Activated CD4-positive, alpha-beta memory T cell treated with anti-CD3 and anti-CD28 coated beads, Interleukin-2, amount 10 ng/mL, durations not matched to agents 7 days and 5 days (primary cell): ENCODE results near the gene CFAP73. TPM values are rescaled to one million over a fixed set of nuclear protein-coding genes. Genes with fewer than 3 reads are reported as not detected.

Source experiments
- CTCF ChIA-PET: fragments of 350-600 bp; sonication (Branson Sonifier 250); formaldehyde crosslinking; loops from one replicate; lab custom pipeline; 2021; ENCODE audit warnings: antibody characterized with exemption, inconsistent platforms; lab: Charles Lee
- POLR2A ChIA-PET: fragments of 350-600 bp; sonication (Branson Sonifier 250); formaldehyde crosslinking; loops from one replicate; lab custom pipeline; 2021; ENCODE audit warnings: antibody characterized with exemption; lab: Charles Lee
- DNase-seq: peaks from one replicate; pipeline ENCODE4 v3.0.0-alpha.2; 2020
- H3K27ac Mint-ChIP-seq: one replicate; pipeline ENCODE4 v1.8.0; 2021; ENCODE audit warnings: mild to moderate bottlenecking, mixed read lengths
- H3K27me3 Mint-ChIP-seq: one replicate; pipeline ENCODE4 v1.8.0; 2021; ENCODE audit warnings: mixed read lengths
- H3K36me3 Mint-ChIP-seq: one replicate; pipeline ENCODE4 v1.8.0; 2021; ENCODE audit warnings: low read depth, mixed read lengths
- H3K4me1 Mint-ChIP-seq: one replicate; pipeline ENCODE4 v1.8.0; 2021; ENCODE audit warnings: mixed read lengths
- H3K4me3 Mint-ChIP-seq: one replicate; pipeline ENCODE4 v1.8.0; 2021; ENCODE audit warnings: mild to moderate bottlenecking, mixed read lengths
- H3K9me3 Mint-ChIP-seq: one replicate; pipeline ENCODE4 v1.8.0; 2021; ENCODE audit warnings: mixed read lengths
- total RNA-seq, 2 experiments: library from RNA; stranded (reverse); gene quantifications; one replicate each; pipeline ENCODE4 v1.2.3, GENCODE V29; 2021

The CFAP73 gene
- total RNA-seq, 2 experiments from 2014 or later, result 0.23 to 0.28 TPM

GRCh38 chr12:113163030-113163360, 13.5 kb downstream of the CFAP73 start:
- Mint-ChIP-seq H3K36me3 (peaks cover 53% of the 10 kb centered on the region), H3K27ac (no peak overlapping the region), H3K4me1 (no peaks in the 10 kb centered on the region), H3K9me3 (no peaks in the 10 kb centered on the region), H3K27me3 (no peaks in the 10 kb centered on the region), H3K4me3 (no peak overlapping the region)
- no peak for DNase-seq
- CTCF ChIA-PET, result interaction anchor here (0.8 kb wide), 1 partner anchor 12 kb away, joined by 5 read pairs; no protein-coding TSS in a partner anchor
- POLR2A ChIA-PET, result no interaction called here

GRCh38 chr12:113164014-113164413, 14.5 kb downstream of the CFAP73 start:
- Mint-ChIP-seq H3K9me3 (no peaks in the 10 kb centered on the region), H3K27ac (no peak overlapping the region), H3K36me3 (peaks cover 53% of the 10 kb centered on the region), H3K4me1 (no peaks in the 10 kb centered on the region), H3K4me3 (no peak overlapping the region), H3K27me3 (no peaks in the 10 kb centered on the region)
- POLR2A ChIA-PET, result no interaction called here
- CTCF ChIA-PET, result no interaction called here
- DNase-seq, result no peak

- Mint-ChIP-seq H3K27me3 (no peaks in the 10 kb centered on the region), H3K36me3 (peaks cover 50% of the 10 kb centered on the region), H3K4me1 (no peaks in the 10 kb centered on the region), H3K27ac (no peak overlapping the region), H3K9me3 (no peaks in the 10 kb centered on the region), H3K4me3 (no peak overlapping the region)
- DNase-seq, result no peak
- POLR2A ChIA-PET, result interaction anchor here (1.1 kb wide), 1 partner anchor 43 kb away, joined by 3 read pairs; no protein-coding TSS in a partner anchor
- CTCF ChIA-PET, result interaction anchor here (1.1 to 1.2 kb wide), 2 partner anchors 8 to 11 kb away, joined by 4 to 6 read pairs; no protein-coding TSS in a partner anchor
Measured at GRCh38 chr12:113165521-113166450, 16.3 kb downstream of the CFAP73 start.

GRCh38 chr12:113167868-113168267, 18.3 kb downstream of the CFAP73 start:
- Mint-ChIP-seq H3K36me3 (peaks cover 54% of the 10 kb centered on the region), H3K9me3 (no peaks in the 10 kb centered on the region), H3K4me1 (no peaks in the 10 kb centered on the region), H3K27me3 (no peaks in the 10 kb centered on the region), H3K4me3 (no peak overlapping the region), H3K27ac (no peak overlapping the region)
- CTCF ChIA-PET, result no interaction called here
- DNase-seq, result no peak
- POLR2A ChIA-PET, result interaction anchor here (0.5 kb wide), 1 partner anchor 759 kb away, joined by 3 read pairs; no protein-coding TSS in a partner anchor

- Mint-ChIP-seq H3K9me3 (no peaks in the 10 kb centered on the region), H3K4me3 (no peak overlapping the region), H3K4me1 (peaks cover 2% of the 10 kb centered on the region), H3K27me3 (no peaks in the 10 kb centered on the region), H3K27ac (no peak overlapping the region), H3K36me3 (peaks cover 55% of the 10 kb centered on the region)
- CTCF ChIA-PET, result no interaction called here
- no peak for DNase-seq
- POLR2A ChIA-PET, result no interaction called here
Measured at GRCh38 chr12:113169697-113170096, 20.2 kb downstream of the CFAP73 start.

GRCh38 chr12:113170457-113170856, 20.9 kb downstream of the CFAP73 start:
- DNase-seq, result no peak
- Mint-ChIP-seq H3K9me3 (no peaks in the 10 kb centered on the region), H3K27ac (no peak overlapping the region), H3K4me3 (no peak overlapping the region), H3K36me3 (peaks cover 55% of the 10 kb centered on the region), H3K4me1 (peaks cover 2% of the 10 kb centered on the region), H3K27me3 (no peaks in the 10 kb centered on the region)
- ChIA-PET CTCF (interaction anchor here (1.0 to 4.6 kb wide), 4 partner anchors 10 to 121 kb away, joined by 3 to 46 read pairs (median 4); no protein-coding TSS in a partner anchor), POLR2A (no interaction called here)

GRCh38 chr12:113170926-113171325, 21.4 kb downstream of the CFAP73 start:
- H3K36me3 Mint-ChIP-seq, result peaks cover 54% of the 10 kb centered on the region
- no peaks in the 10 kb centered on the region for H3K9me3 Mint-ChIP-seq
- H3K4me3 Mint-ChIP-seq, result no peak overlapping the region
- ChIA-PET POLR2A (no interaction called here), CTCF (interaction anchor here (1.0 to 4.6 kb wide), 5 partner anchors 9 to 126 kb away, joined by 3 to 46 read pairs (median 4); no protein-coding TSS in a partner anchor)
- H3K27me3 Mint-ChIP-seq, result no peaks in the 10 kb centered on the region
- DNase-seq, result no peak
- H3K27ac Mint-ChIP-seq, result no peak overlapping the region
- peaks cover 2% of the 10 kb centered on the region for H3K4me1 Mint-ChIP-seq

GRCh38 chr12:113171543-113171942, 22.0 kb downstream of the CFAP73 start:
- DNase-seq, result no peak
- ChIA-PET POLR2A (interaction anchor here (0.6 kb wide), 1 partner anchor 20 kb away, joined by 3 read pairs; no protein-coding TSS in a partner anchor), CTCF (interaction anchor here (1.0 to 4.6 kb wide), 5 partner anchors 18 to 126 kb away, joined by 3 to 46 read pairs (median 4); no protein-coding TSS in a partner anchor)
- Mint-ChIP-seq H3K4me3 (no peak overlapping the region), H3K36me3 (peaks cover 54% of the 10 kb centered on the region), H3K4me1 (peaks cover 2% of the 10 kb centered on the region), H3K27me3 (no peaks in the 10 kb centered on the region), H3K27ac (no peak overlapping the region), H3K9me3 (no peaks in the 10 kb centered on the region)

- ChIA-PET CTCF (interaction anchor here (1.0 to 5.2 kb wide), 5 partner anchors 13 to 127 kb away, joined by 3 to 46 read pairs (median 37); partner anchors contain the start of genes DDX54 and RITA1), POLR2A (no interaction called here)
- Mint-ChIP-seq H3K27me3 (no peaks in the 10 kb centered on the region), H3K9me3 (peaks cover 1% of the 10 kb centered on the region), H3K4me1 (peaks cover 2% of the 10 kb centered on the region), H3K27ac (no peak overlapping the region), H3K36me3 (peaks cover 57% of the 10 kb centered on the region), H3K4me3 (no peak overlapping the region)
- no peak for DNase-seq
Measured at GRCh38 chr12:113172185-113172584, 22.7 kb downstream of the CFAP73 start.

- POLR2A ChIA-PET, result no interaction called here
- CTCF ChIA-PET, result interaction anchor here (1.2 to 5.2 kb wide), 8 partner anchors 8 to 252 kb away, joined by 3 to 46 read pairs (median 8); partner anchors contain the start of genes DDX54, RITA1 and SLC8B1
- H3K36me3 Mint-ChIP-seq, result peaks cover 67% of the 10 kb centered on the region
- no peaks in the 10 kb centered on the region for H3K27me3 Mint-ChIP-seq
- DNase-seq, result no peak
- no peak overlapping the region for H3K4me3 Mint-ChIP-seq
- H3K4me1 Mint-ChIP-seq, result peaks cover 2% of the 10 kb centered on the region
- peaks cover 5% of the 10 kb centered on the region for H3K9me3 Mint-ChIP-seq
- H3K27ac Mint-ChIP-seq, result no peak overlapping the region
Measured at GRCh38 chr12:113173081-113173698, 23.7 kb downstream of the CFAP73 start.

GRCh38 chr12:113174461-113175384, 25.2 kb downstream of the CFAP73 start:
- H3K27ac Mint-ChIP-seq, result no peak overlapping the region
- peaks cover 73% of the 10 kb centered on the region for H3K36me3 Mint-ChIP-seq
- H3K4me1 Mint-ChIP-seq, result peaks cover 2% of the 10 kb centered on the region
- H3K27me3 Mint-ChIP-seq, result no peaks in the 10 kb centered on the region
- peak; percentile 77 for DNase-seq
- H3K9me3 Mint-ChIP-seq, result peaks cover 5% of the 10 kb centered on the region
- ChIA-PET CTCF (interaction anchor here (0.6 to 5.2 kb wide), 24 partner anchors 10 to 275 kb away, joined by 3 to 46 read pairs (median 4); partner anchors contain the start of genes DDX54, RASAL1, RITA1 and SLC8B1), POLR2A (interaction anchor here (1.2 to 3.7 kb wide), 2 partner anchors 11 to 21 kb away, joined by 3 to 19 read pairs; partner anchors contain the start of genes DDX54 and RITA1)
- H3K4me3 Mint-ChIP-seq, result no peak overlapping the region

GRCh38 chr12:113179023-113179422, 29.5 kb downstream of the CFAP73 start:
- peaks cover 5% of the 10 kb centered on the region for H3K9me3 Mint-ChIP-seq
- POLR2A ChIA-PET, result interaction anchor here (1.1 kb wide), 1 partner anchor 26 kb away, joined by 4 read pairs; no protein-coding TSS in a partner anchor
- peaks cover 12% of the 10 kb centered on the region for H3K4me1 Mint-ChIP-seq
- no peaks in the 10 kb centered on the region for H3K27me3 Mint-ChIP-seq
- CTCF ChIA-PET, result no interaction called here
- H3K4me3 Mint-ChIP-seq, result no peak overlapping the region
- peaks cover 57% of the 10 kb centered on the region for H3K36me3 Mint-ChIP-seq
- DNase-seq, result no peak
- no peak overlapping the region for H3K27ac Mint-ChIP-seq
